Upper lobe of left lung (tissue), 4 donors: ENCODE data around the gene AGAP1.

Experiments used
- EP300 ChIP-seq, 4 donors: sonication (generic); formaldehyde crosslinking; IDR thresholded peaks; one replicate each; pipeline ENCODE4 v1.5.1; 2017; ENCODE audit warnings: antibody characterized with exemption in 4 of 4, control low read depth in 2 of 4
- POLR2A ChIP-seq, 4 donors: fragments of 450-650 bp; IDR thresholded peaks; one replicate each; pipeline ENCODE4 v1.5.1; 2016 to 2017; ENCODE audit warnings: antibody characterized with exemption in 4 of 4, mild to moderate bottlenecking in 2 of 4
- POLR2AphosphoS5 ChIP-seq, 2 donors: sonication (generic); formaldehyde crosslinking; IDR thresholded peaks; one replicate each; pipeline ENCODE4 v1.5.1; 2017; ENCODE audit warnings: antibody characterized with exemption in 2 of 2
- TF ChIP-seq, protein P1 (sequence below), 6 experiments: fragments of 450-650 bp in 4 of 6; fragments of 200-600 bp in 2 of 6; sonication (generic) in 2 of 6; IDR thresholded peaks; one replicate each; pipeline ENCODE4 v1.5.1; 2016 to 2019; ENCODE audit warnings: antibody characterized with exemption in 6 of 6

DNA sequence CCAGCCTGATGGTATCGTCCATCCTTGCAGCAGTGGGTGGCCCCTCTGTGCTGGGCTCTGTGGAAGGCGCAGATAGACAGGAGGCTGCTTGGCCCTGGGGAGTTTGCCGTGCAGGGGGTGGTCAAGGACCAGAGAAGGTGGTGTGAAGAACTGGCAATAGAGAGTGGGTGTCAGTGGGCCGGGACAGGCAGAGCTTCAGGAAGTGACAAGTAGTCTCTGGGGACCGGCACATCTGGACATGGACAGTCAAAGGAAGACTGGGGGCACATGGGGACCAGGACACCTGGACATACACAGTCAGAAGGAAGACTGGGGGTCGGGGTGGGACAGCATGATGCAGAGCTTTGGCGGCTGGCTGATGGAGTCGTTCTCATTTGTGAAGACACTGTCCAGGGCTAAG, 335.9 kb downstream of the AGAP1 start:
- TF ChIP-seq, protein P1, sequence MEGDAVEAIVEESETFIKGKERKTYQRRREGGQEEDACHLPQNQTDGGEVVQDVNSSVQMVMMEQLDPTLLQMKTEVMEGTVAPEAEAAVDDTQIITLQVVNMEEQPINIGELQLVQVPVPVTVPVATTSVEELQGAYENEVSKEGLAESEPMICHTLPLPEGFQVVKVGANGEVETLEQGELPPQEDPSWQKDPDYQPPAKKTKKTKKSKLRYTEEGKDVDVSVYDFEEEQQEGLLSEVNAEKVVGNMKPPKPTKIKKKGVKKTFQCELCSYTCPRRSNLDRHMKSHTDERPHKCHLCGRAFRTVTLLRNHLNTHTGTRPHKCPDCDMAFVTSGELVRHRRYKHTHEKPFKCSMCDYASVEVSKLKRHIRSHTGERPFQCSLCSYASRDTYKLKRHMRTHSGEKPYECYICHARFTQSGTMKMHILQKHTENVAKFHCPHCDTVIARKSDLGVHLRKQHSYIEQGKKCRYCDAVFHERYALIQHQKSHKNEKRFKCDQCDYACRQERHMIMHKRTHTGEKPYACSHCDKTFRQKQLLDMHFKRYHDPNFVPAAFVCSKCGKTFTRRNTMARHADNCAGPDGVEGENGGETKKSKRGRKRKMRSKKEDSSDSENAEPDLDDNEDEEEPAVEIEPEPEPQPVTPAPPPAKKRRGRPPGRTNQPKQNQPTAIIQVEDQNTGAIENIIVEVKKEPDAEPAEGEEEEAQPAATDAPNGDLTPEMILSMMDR (IDR thresholded peaks at IDR 0.05): no peak
- TF ChIP-seq EP300 (IDR thresholded peaks at IDR 0.05) (no peak), POLR2A (IDR thresholded peaks at IDR 0.05) (no peak), POLR2AphosphoS5 (IDR thresholded peaks at IDR 0.05) (no peak)
